Upper lobe of left lung (tissue), 4 donors: ENCODE results near the gene DDN.

Experiments
- EP300 ChIP-seq, 4 donors: sonication (generic); formaldehyde crosslinking; IDR thresholded peaks; one replicate each; pipeline ENCODE4 v1.5.1; 2017; ENCODE audit warnings: antibody characterized with exemption in 4 of 4, control low read depth in 2 of 4
- POLR2A ChIP-seq, 4 donors: fragments of 450-650 bp; IDR thresholded peaks; one replicate each; pipeline ENCODE4 v1.5.1; 2016 to 2017; ENCODE audit warnings: antibody characterized with exemption in 4 of 4, mild to moderate bottlenecking in 2 of 4
- POLR2AphosphoS5 ChIP-seq, 2 donors: sonication (generic); formaldehyde crosslinking; IDR thresholded peaks; one replicate each; pipeline ENCODE4 v1.5.1; 2017; ENCODE audit warnings: antibody characterized with exemption in 2 of 2
- TF ChIP-seq, protein P1 (sequence below), 6 experiments: fragments of 450-650 bp in 4 of 6; fragments of 200-600 bp in 2 of 6; sonication (generic) in 2 of 6; IDR thresholded peaks; one replicate each; pipeline ENCODE4 v1.5.1; 2016 to 2019; ENCODE audit warnings: antibody characterized with exemption in 6 of 6

DNA sequence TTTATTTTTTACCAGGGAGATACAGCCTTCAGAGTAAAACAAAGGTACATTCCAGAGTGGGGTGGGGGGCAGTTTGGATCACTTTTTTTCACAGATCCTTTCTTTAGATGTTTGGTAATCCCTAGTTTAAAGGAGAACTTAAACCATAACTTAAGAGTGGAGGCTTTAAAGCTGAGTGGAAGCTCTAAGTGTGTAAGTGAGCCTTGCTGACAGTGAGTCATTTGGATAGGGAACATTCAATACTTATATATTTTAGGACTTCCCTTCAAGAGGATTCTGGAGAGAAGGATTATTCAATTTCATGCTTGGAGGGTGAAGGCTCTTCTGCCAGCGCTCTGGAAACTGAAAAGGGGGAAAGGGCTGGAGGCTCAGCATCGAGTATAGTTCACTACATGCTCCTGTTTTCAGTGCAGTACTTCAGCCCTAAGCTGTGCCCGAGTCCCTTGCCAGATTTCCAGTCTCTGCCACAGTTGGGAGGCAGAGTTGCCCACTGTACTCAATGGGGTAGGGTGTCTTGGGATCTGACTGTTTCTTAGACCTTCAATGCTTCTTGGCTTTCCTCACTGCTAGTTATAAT is 11.0 kb upstream of the DDN start:
- TF ChIP-seq, protein P1, sequence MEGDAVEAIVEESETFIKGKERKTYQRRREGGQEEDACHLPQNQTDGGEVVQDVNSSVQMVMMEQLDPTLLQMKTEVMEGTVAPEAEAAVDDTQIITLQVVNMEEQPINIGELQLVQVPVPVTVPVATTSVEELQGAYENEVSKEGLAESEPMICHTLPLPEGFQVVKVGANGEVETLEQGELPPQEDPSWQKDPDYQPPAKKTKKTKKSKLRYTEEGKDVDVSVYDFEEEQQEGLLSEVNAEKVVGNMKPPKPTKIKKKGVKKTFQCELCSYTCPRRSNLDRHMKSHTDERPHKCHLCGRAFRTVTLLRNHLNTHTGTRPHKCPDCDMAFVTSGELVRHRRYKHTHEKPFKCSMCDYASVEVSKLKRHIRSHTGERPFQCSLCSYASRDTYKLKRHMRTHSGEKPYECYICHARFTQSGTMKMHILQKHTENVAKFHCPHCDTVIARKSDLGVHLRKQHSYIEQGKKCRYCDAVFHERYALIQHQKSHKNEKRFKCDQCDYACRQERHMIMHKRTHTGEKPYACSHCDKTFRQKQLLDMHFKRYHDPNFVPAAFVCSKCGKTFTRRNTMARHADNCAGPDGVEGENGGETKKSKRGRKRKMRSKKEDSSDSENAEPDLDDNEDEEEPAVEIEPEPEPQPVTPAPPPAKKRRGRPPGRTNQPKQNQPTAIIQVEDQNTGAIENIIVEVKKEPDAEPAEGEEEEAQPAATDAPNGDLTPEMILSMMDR (IDR thresholded peaks at IDR 0.05) = no peak
- no peak for TF ChIP-seq POLR2AphosphoS5 (IDR thresholded peaks at IDR 0.05)
- no peak for TF ChIP-seq POLR2A (IDR thresholded peaks at IDR 0.05)
- no peak for TF ChIP-seq EP300 (IDR thresholded peaks at IDR 0.05)
